Esophagus muscularis mucosa (tissue), 4 donors: ENCODE measurements around the gene C12orf75.
"Not testable (repeated sequence)": the region's sequence is repeated elsewhere in the genome, so short reads cannot be mapped to it uniquely, and the experiment has no call there.

Experiments
- EP300 ChIP-seq: sonication (generic); formaldehyde crosslinking; IDR thresholded peaks from one replicate; pipeline ENCODE4 v1.6.1; 2017; ENCODE audit warnings: antibody characterized with exemption
- POLR2A ChIP-seq: fragments of 450-650 bp; IDR thresholded peaks from one replicate; pipeline ENCODE4 v1.6.1; 2017; ENCODE audit warnings: antibody characterized with exemption, moderate library complexity, mild to moderate bottlenecking, low read depth
- POLR2AphosphoS5 ChIP-seq, 2 donors: sonication (generic); formaldehyde crosslinking; IDR thresholded peaks; one replicate each; pipeline ENCODE4 v1.6.1; 2017; ENCODE audit warnings: antibody characterized with exemption in 2 of 2
- TF ChIP-seq, protein P1 (sequence below), 3 experiments: fragments of 200-600 bp in 2 of 3; fragments of 450-650 bp in 1 of 3; sonication (generic) in 2 of 3; IDR thresholded peaks; one replicate each; pipeline ENCODE4 v1.5.1; 2017 to 2019; ENCODE audit warnings: antibody characterized with exemption in 3 of 3, mild to moderate bottlenecking in 2 of 3, moderate library complexity in 1 of 3

GRCh38 chr12:105332286-105332685 lies 1.8 kb downstream of the C12orf75 start:
- not testable (repeated sequence) for TF ChIP-seq EP300; POLR2AphosphoS5 (IDR thresholded peaks at IDR 0.05); POLR2A
- TF ChIP-seq, protein P1, sequence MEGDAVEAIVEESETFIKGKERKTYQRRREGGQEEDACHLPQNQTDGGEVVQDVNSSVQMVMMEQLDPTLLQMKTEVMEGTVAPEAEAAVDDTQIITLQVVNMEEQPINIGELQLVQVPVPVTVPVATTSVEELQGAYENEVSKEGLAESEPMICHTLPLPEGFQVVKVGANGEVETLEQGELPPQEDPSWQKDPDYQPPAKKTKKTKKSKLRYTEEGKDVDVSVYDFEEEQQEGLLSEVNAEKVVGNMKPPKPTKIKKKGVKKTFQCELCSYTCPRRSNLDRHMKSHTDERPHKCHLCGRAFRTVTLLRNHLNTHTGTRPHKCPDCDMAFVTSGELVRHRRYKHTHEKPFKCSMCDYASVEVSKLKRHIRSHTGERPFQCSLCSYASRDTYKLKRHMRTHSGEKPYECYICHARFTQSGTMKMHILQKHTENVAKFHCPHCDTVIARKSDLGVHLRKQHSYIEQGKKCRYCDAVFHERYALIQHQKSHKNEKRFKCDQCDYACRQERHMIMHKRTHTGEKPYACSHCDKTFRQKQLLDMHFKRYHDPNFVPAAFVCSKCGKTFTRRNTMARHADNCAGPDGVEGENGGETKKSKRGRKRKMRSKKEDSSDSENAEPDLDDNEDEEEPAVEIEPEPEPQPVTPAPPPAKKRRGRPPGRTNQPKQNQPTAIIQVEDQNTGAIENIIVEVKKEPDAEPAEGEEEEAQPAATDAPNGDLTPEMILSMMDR (IDR thresholded peaks at IDR 0.05), result not testable (repeated sequence)
